Hair follicular keratinocyte (primary cell): Measurements from ENCODE around the gene ATP2C2. TPM values are rescaled to one million over a fixed set of nuclear protein-coding genes. Genes with fewer than 3 reads are reported as not detected.

Source experiments
- total RNA-seq: library from RNA; depleted of rRNA; stranded (reverse); fragments of >200 nt; gene quantifications from 2 replicates; pipeline ENCODE4 v1.2.3, GENCODE V29; 2015

The ATP2C2 gene, protein sequence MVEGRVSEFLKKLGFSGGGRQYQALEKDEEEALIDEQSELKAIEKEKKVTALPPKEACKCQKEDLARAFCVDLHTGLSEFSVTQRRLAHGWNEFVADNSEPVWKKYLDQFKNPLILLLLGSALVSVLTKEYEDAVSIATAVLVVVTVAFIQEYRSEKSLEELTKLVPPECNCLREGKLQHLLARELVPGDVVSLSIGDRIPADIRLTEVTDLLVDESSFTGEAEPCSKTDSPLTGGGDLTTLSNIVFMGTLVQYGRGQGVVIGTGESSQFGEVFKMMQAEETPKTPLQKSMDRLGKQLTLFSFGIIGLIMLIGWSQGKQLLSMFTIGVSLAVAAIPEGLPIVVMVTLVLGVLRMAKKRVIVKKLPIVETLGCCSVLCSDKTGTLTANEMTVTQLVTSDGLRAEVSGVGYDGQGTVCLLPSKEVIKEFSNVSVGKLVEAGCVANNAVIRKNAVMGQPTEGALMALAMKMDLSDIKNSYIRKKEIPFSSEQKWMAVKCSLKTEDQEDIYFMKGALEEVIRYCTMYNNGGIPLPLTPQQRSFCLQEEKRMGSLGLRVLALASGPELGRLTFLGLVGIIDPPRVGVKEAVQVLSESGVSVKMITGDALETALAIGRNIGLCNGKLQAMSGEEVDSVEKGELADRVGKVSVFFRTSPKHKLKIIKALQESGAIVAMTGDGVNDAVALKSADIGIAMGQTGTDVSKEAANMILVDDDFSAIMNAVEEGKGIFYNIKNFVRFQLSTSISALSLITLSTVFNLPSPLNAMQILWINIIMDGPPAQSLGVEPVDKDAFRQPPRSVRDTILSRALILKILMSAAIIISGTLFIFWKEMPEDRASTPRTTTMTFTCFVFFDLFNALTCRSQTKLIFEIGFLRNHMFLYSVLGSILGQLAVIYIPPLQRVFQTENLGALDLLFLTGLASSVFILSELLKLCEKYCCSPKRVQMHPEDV
- 0.70 and 1.4 TPM in 2 replicates for total RNA-seq

GRCh38 chr16:84368308-84368996 lies at the start of gene ATP2C2:
Gene ATP2C2, plus strand, starts transcription at chr16:84368538. Its CDS starts 78 bp downstream, at chr16:84368616.

GRCh38 chr16:84504420-84505248 lies 136.3 kb downstream of the ATP2C2 start, which contains the start of gene MEAK7:
Gene MEAK7, minus strand, starts transcription at chr16:84504659. Its CDS starts 6,573 bp downstream, at chr16:84498086.

Other genes with a start within 250 kb of the ATP2C2 start
- gene HSDL1, start 223.4 kb upstream of the ATP2C2 start, total RNA-seq: 12.0 and 13.5 TPM in 2 replicates
- not detected in 2 replicates for gene DNAAF1, start 223.2 kb upstream of the ATP2C2 start, total RNA-seq
- gene TAF1C, start 181.5 kb upstream of the ATP2C2 start, total RNA-seq: 9.8 and 18.3 TPM in 2 replicates
- gene ADAD2, start 177.4 kb upstream of the ATP2C2 start, total RNA-seq: not detected in 2 replicates
- not detected in 2 replicates for gene KCNG4, start 128.5 kb upstream of the ATP2C2 start, total RNA-seq
- gene WFDC1, start 73.7 kb upstream of the ATP2C2 start, total RNA-seq: not detected in 2 replicates
- 53.1 and 54.9 TPM in 2 replicates for gene MEAK7, start 136.1 kb downstream of the ATP2C2 start, total RNA-seq
- gene COTL1, start 249.5 kb downstream of the ATP2C2 start, total RNA-seq: 209 and 287 TPM in 2 replicates